ENCODE results near the gene PARP16. TPM values are rescaled to one million over a fixed set of nuclear protein-coding genes. Genes with fewer than 3 reads are reported as not detected.

PARP16 gene
- total RNA-seq, 2 experiments from 2014 or later: 17.0 to 19.3 TPM

DNA sequence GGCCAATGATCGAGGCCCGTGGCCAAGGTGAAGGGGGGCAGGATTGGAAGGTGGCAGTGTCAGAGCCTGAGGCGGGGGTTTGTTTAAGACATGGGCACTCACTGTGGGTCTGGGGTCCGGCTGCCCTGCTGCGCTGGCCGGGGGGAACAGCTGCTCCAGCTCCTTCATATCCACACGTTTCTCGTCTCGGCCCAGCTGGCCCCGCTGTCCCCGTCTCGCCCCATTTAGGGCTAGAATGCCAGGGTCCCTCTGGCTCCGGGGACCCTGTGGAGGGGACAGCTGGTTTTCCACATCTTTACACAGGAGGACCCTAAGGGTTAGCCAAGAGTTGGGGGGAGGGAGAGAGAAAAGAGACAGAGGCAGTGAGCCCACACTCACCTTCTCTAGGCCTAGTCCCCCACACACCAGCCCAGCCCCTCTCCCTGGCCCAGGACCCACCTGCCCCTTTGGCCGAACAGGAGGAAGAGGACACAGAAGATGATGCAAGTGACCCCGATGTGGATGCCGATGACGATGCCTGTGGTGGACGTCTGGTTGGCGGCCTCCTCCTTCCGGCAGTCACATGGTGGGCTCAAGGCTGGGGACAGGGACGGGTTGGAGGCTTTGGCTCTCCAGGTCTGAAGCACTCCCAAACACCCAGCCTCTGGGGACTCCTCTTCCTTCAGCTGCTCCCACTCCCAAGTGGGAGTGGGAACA, 42.8 kb upstream of the PARP16 start:
- Mint-ChIP-seq H3K9me3 (ENCODE audit: insufficient read depth) (no peaks in the 10 kb centered on the region), H3K27ac (no peak overlapping the region), H3K27me3 (ENCODE audit: low read depth) (peaks cover 4% of the 10 kb centered on the region), H3K36me3 (ENCODE audit: low read depth) (no peaks in the 10 kb centered on the region), H3K4me1 (ENCODE audit: low read depth) (no peaks in the 10 kb centered on the region), H3K4me3 (no peak overlapping the region)
- no peak for ATAC-seq
- ChIA-PET CTCF (no interaction called here), POLR2A (interaction anchor here (1.5 kb wide), 1 partner anchor 24 kb away, joined by 5 read pairs; no protein-coding TSS in a partner anchor)
- DNase-seq: no peak

DNA sequence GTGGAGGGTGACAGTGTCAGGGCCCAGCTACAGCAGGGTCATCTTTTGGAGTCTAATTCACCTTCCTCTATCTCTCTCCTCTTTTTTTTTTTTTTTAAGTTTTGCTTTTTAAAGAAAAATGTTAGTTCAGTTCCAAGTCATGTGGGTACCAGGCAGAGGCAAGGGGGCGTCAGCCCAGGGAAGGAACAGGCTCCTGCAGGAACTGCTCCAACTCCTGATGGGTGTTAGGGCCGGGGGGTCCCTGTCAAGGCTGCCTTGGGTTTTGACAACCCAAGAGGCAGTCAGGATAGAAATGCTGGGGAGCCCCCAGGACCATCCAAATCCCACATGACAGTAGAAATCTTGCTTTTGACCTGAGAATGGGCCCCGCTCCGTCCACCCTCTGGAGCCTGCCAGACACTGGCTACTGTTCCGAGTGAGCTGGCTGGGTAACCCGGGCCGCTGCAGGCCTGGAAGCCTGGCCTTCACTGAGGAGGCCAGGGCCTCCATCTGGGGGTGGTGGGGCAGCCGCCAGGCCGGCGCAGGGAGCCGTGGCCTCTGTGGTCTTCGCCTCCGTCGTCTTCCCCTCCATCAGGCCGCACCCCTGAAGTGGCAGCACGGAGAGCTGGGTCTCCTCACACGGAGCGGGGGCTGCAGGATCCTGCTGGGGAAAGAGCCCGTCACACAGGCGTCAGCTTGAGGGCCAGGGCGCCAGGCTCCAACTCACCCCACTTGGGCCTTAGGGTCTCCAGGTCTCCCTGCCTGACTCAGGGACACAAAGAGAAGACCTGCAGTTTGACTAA, 42.0 kb upstream of the PARP16 start:
- Mint-ChIP-seq H3K27me3 (ENCODE audit: low read depth) (peaks cover 4% of the 10 kb centered on the region), H3K9me3 (ENCODE audit: insufficient read depth) (no peaks in the 10 kb centered on the region), H3K36me3 (ENCODE audit: low read depth) (no peaks in the 10 kb centered on the region), H3K27ac (no peak overlapping the region), H3K4me1 (ENCODE audit: low read depth) (no peaks in the 10 kb centered on the region), H3K4me3 (no peak overlapping the region)
- POLR2A ChIA-PET: no interaction called here
- DNase-seq (no peak), ATAC-seq (no peak)
- CTCF ChIA-PET: no interaction called here

DNA sequence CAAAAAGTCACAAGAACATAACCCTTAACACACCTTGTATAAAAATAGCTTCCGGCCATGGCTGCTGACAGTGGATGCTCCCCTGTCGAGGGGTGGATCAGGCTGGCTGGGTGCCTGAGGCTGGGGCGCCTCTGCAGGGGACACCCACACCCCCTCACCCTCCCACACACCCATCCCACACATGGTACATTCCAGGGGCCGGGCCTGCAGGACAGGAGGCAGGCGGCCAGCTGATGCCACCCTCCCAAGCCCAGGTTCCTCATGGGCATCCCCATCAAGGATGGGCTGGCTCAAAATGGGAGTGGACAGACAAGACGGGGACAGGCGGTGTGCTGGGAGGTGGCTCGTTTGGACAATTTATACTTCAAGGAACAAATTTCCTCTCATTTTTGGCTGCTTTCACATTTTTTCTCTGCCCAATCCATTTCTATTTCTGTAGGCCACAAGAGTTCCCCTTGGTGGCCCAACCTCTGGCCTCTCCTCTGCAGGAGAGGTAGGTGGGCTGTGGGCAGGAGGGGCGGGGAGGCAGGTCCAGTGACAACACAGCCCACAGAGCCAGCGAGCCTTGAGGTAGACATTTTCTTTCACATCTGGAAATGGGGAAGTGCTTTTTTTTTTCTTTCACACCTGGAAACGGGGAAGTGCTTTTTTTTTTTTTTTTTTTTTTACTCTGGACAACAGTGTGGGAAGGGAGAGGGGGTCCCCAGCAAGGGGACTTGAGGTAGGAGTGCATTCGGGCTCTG, 41.1 kb upstream of the PARP16 start:
- Mint-ChIP-seq H3K36me3 (ENCODE audit: low read depth) (no peaks in the 10 kb centered on the region), H3K27me3 (ENCODE audit: low read depth) (peaks cover 4% of the 10 kb centered on the region), H3K4me3 (no peak overlapping the region), H3K4me1 (ENCODE audit: low read depth) (no peaks in the 10 kb centered on the region), H3K27ac (no peak overlapping the region), H3K9me3 (ENCODE audit: insufficient read depth) (no peaks in the 10 kb centered on the region)
- ATAC-seq (no peak), DNase-seq (no peak)
- POLR2A ChIA-PET: interaction anchor here (2.8 kb wide), 1 partner anchor 23 kb away, joined by 9 read pairs; the partner anchor contains the start of gene RNU5B-1
- CTCF ChIA-PET: interaction anchor here (0.8 kb wide), 1 partner anchor 58 kb away, joined by 4 read pairs; no protein-coding TSS in a partner anchor

DNA sequence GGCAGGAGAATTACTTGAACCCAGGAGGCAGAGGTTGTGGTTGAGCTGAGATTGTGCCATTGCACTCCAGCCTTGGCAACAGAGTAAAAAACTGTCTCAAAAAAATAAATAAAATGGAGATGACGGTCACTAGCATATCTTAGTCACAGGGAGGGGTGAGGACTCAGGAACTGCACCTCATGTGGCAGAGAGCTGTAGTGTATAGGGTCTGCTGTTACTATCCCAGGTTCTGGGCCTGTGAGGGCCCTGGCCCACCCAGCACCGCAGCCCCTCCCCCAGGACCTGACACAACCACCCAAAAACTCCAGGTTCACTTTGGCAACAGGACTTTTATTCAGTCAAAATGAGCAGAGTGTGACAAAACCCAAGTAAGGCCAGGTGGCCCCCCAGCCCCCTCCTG, 40.1 kb upstream of the PARP16 start:
- H3K36me3 Mint-ChIP-seq (ENCODE audit: low read depth): no peaks in the 10 kb centered on the region
- no peak overlapping the region for H3K27ac Mint-ChIP-seq
- DNase-seq: no peak
- ChIA-PET CTCF (interaction anchor here (0.8 to 1.4 kb wide), 2 partner anchors 22 to 59 kb away, joined by 3 to 4 read pairs; partner anchors contain the start of gene RNU5B-1), POLR2A (interaction anchor here (2.8 kb wide), 1 partner anchor 22 kb away, joined by 9 read pairs; the partner anchor contains the start of gene RNU5B-1)
- ATAC-seq: no peak
- H3K4me3 Mint-ChIP-seq: no peak overlapping the region
- no peaks in the 10 kb centered on the region for H3K9me3 Mint-ChIP-seq (ENCODE audit: insufficient read depth)
- H3K27me3 Mint-ChIP-seq (ENCODE audit: low read depth): peaks cover 7% of the 10 kb centered on the region
- H3K4me1 Mint-ChIP-seq (ENCODE audit: low read depth): no peaks in the 10 kb centered on the region

DNA sequence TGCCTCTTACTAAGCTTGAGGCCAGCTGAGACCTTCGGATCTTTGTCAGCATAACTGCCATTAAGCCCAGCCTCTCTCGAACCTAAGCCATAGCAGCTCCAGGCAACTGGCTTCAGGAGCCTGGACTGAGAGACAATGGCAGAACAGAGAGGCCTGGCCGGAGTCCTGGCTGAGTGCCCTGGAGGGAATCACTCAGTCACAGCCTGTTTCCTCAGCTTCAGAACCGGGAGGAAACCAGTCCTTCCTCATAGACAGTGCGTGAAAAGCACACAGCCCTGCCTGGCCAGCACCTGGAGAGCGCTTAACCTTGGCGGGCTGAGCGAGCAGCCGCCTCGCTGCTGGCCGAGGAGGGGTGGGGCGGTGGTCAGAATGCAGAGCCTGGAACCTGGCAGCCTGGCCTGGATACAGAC, 39.4 kb upstream of the PARP16 start:
- H3K27ac Mint-ChIP-seq: no peak overlapping the region

DNA sequence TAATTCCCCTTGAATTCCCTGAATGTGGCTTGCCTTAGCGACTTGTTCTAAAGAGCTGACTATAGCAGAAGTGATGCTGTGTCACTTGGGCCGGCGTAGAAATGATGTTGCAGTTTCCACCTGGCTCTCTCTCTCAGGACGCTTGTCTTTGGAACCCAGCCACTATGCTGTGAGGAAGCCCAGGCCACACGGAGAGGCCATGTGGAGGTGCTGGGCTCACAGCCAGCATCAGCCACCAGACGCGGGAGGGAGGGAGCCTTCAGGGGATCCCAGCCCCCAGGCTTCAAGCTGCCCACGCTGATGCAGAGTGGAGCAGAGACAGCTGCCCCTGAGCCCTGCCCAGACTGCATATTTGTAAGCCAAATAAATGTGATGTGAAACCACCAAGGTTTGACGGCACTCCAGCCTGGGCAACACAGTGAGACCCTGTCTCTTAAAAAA, 36.4 kb upstream of the PARP16 start:
- ATAC-seq (no peak), DNase-seq (no peak)
- POLR2A ChIA-PET: interaction anchor here (7.2 kb wide), 1 partner anchor 19 kb away, joined by 43 read pairs; the partner anchor contains the start of gene RNU5B-1
- no peaks in the 10 kb centered on the region for H3K36me3 Mint-ChIP-seq (ENCODE audit: low read depth)
- H3K9me3 Mint-ChIP-seq (ENCODE audit: insufficient read depth): no peaks in the 10 kb centered on the region
- H3K27ac Mint-ChIP-seq: no peak overlapping the region
- H3K4me1 Mint-ChIP-seq (ENCODE audit: low read depth): no peaks in the 10 kb centered on the region
- H3K27me3 Mint-ChIP-seq (ENCODE audit: low read depth): peaks cover 16% of the 10 kb centered on the region
- CTCF ChIA-PET: interaction anchor here (5.5 kb wide), 1 partner anchor 61 kb away, joined by 78 read pairs; no protein-coding TSS in a partner anchor
- H3K4me3 Mint-ChIP-seq: no peak overlapping the region

More for the DNA sequence above, 39.4 kb upstream of the PARP16 start:
- Mint-ChIP-seq H3K9me3 (ENCODE audit: insufficient read depth) (no peaks in the 10 kb centered on the region), H3K4me3 (no peak overlapping the region), H3K36me3 (ENCODE audit: low read depth) (no peaks in the 10 kb centered on the region), H3K4me1 (ENCODE audit: low read depth) (no peaks in the 10 kb centered on the region), H3K27me3 (ENCODE audit: low read depth) (peaks cover 9% of the 10 kb centered on the region)
- ChIA-PET POLR2A (interaction anchor here (2.8 kb wide), 1 partner anchor 21 kb away, joined by 9 read pairs; the partner anchor contains the start of gene RNU5B-1), CTCF (interaction anchor here (1.4 kb wide), 1 partner anchor 22 kb away, joined by 3 read pairs; the partner anchor contains the start of gene RNU5B-1)
- DNase-seq (no peak), ATAC-seq (no peak)

DNA sequence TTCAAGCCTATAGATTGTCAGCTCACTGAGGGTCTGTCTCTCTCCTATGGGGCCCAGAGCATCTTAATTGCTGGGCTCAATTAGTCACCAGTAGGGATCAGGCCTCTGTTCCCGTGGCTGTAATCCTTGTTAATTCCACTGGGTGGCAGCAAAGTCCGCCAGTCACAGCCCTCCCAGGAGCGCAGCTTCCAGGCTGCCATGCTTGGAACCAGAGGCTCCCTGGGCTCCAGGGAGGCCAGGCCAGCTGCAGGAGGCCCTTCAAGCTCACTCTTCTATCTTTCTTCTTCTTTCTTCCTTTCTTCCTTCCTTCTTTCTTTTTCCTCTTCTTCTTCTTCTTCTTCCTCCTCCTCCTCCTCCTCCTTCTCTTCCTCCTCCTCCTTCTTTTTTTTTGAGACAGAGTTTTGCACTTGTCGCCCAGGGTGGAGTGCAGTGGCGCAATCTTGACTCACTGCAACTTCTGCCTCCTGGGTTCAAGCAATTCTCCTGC, 32.2 kb upstream of the PARP16 start:
- Mint-ChIP-seq H3K36me3 (ENCODE audit: low read depth) (no peaks in the 10 kb centered on the region), H3K9me3 (ENCODE audit: insufficient read depth) (no peaks in the 10 kb centered on the region), H3K4me1 (ENCODE audit: low read depth) (no peaks in the 10 kb centered on the region), H3K27me3 (ENCODE audit: low read depth) (peaks cover 14% of the 10 kb centered on the region), H3K4me3 (no peak overlapping the region), H3K27ac (no peak overlapping the region)
- POLR2A ChIA-PET: interaction anchor here (0.5 to 7.2 kb wide), 4 partner anchors 14 to 230 kb away, joined by 3 to 43 read pairs (median 4); partner anchors contain the start of gene RNU5B-1
- peak; percentile 82 for DNase-seq
- CTCF ChIA-PET: interaction anchor here (0.7 to 5.5 kb wide), 12 partner anchors 11 to 535 kb away, joined by 3 to 78 read pairs (median 4); partner anchors contain the start of gene RNU5B-1
- ATAC-seq: peak; percentile 99

DNA sequence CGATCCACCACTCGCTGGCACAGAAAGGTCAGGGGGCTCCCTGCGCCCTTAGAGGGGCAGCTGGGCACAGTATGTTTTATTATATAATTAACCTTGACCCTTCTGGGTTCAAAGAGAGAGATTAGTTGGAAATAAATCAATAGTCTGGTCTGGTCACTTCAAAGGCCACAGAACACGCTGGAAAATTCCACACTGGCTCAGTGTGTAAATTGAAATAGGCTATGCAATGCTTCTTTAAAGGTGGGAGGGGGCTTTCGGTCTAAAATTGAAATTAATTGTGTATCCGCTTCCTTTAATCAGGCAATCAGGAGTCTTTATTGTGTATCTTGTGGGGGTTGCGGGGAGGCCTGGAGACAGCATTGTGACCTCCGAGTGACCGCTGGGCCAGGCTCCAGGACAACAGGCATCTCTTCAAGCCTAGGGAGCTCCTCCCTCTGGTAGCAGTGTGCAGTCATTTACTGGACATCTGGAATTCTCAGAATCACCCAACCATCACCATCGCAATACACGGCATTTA, 25.8 kb upstream of the PARP16 start:
- no peak for ATAC-seq
- ChIA-PET CTCF (no interaction called here), POLR2A (no interaction called here)
- no peaks in the 10 kb centered on the region for H3K36me3 Mint-ChIP-seq (ENCODE audit: low read depth)
- no peaks in the 10 kb centered on the region for H3K4me1 Mint-ChIP-seq (ENCODE audit: low read depth)
- H3K4me3 Mint-ChIP-seq: no peak overlapping the region
- H3K27me3 Mint-ChIP-seq (ENCODE audit: low read depth): peaks cover 2% of the 10 kb centered on the region
- H3K27ac Mint-ChIP-seq: no peak overlapping the region
- DNase-seq: no peak
- no peaks in the 10 kb centered on the region for H3K9me3 Mint-ChIP-seq (ENCODE audit: insufficient read depth)

DNA sequence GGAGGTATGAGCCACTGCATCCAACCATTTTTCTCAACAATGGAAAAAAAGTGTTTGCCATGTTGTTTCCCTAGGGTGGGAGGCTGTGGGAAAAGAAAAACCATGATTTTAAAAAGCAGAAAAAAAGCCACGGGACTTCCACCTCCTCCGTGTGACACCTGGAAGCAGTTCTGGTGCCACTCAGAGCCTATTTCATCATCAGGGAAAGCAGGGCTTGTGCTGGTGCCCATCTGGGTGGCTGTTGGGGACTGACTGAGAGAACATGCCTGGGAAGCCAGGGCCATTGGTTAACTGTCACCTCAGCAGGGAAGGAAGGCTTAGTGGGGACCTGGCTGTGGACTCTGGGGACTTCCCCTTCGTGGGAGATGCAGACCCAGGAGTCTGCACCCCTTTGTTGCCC, 25.1 kb upstream of the PARP16 start:
- H3K27ac Mint-ChIP-seq: no peak overlapping the region
- POLR2A ChIA-PET: interaction anchor here (1.6 kb wide), 1 partner anchor 178 kb away, joined by 3 read pairs; the partner anchor contains the start of gene PDCD7
- CTCF ChIA-PET: no interaction called here
- no peaks in the 10 kb centered on the region for H3K36me3 Mint-ChIP-seq (ENCODE audit: low read depth)
- DNase-seq (no peak), ATAC-seq (no peak)
- H3K9me3 Mint-ChIP-seq (ENCODE audit: insufficient read depth): no peaks in the 10 kb centered on the region
- peaks cover under 1% of the 10 kb centered on the region for H3K4me1 Mint-ChIP-seq (ENCODE audit: low read depth)
- H3K4me3 Mint-ChIP-seq: no peak overlapping the region
- H3K27me3 Mint-ChIP-seq (ENCODE audit: low read depth): peaks cover 2% of the 10 kb centered on the region

DNA sequence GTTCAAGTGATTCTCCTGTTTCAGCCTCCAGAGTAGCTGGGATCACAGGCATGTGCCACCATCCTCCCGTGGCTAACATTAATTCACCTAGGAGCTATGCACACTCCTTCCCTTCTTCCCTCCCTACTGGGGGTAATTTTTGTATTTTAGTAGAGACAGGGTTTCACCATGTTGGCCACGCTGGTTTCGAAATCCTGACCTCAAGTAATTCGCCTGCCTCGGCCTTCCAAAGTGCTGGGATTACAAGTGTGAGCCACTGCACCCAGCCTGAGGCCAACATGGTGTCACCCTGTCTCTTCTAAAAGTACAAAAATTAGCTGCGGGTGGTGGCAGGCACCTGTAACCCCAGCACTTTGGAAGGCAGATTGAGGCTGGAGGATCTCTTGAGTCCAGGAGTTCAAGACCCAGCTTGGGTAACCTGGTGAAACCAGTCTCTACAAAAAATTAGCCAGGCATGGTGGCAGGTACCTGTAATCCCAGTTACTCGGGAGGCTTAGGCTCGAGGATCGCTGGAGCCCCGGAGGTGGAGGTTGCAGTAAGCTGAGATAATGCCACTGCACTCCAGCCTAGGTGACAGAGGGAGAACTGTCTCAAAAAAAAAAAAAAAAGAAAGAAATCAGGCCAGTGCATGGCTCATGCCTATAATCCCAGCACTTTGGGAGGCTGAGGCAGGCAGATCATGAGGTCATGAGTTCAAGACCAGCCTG, 23.9 kb upstream of the PARP16 start:
- no peak overlapping the region for H3K4me3 Mint-ChIP-seq
- H3K9me3 Mint-ChIP-seq (ENCODE audit: insufficient read depth): no peaks in the 10 kb centered on the region
- H3K4me1 Mint-ChIP-seq (ENCODE audit: low read depth): peaks cover 11% of the 10 kb centered on the region
- no peak overlapping the region for H3K27ac Mint-ChIP-seq
- H3K36me3 Mint-ChIP-seq (ENCODE audit: low read depth): no peaks in the 10 kb centered on the region
- no peak for DNase-seq
- ChIA-PET POLR2A (interaction anchor here (1.6 kb wide), 1 partner anchor 177 kb away, joined by 3 read pairs; the partner anchor contains the start of gene PDCD7), CTCF (interaction anchor here (0.5 kb wide), 1 partner anchor 40 kb away, joined by 3 read pairs; no protein-coding TSS in a partner anchor)
- ATAC-seq: no peak
- peaks cover 2% of the 10 kb centered on the region for H3K27me3 Mint-ChIP-seq (ENCODE audit: low read depth)

Data from activated CD8-positive, alpha-beta T cell treated with anti-CD3 and anti-CD28 coated beads, Interleukin-2, amount 10 ng/mL, durations not matched to agents 7 days and 5 days (primary cell).